ENCODE measurements around the gene TMPRSS13.

The TMPRSS13 gene

DNA sequence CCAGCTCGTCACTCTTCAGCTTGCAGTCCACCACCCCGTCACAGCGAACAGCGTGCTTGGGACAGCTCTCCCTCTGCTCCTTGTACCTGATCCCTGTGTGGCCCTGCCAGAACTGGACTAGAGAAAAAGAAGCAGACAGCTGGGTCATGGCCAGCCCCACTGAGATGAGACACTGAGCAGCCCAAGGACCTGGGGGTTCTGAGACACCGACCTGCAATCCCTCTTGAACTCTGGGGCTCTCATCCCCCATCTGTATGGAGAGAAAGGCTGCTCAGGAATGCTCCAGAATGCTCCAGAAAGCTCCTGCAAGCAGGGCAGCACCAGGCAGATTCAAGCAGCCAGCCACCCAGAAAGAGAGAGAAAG, 14.8 kb downstream of the TMPRSS13 start:
- DNase-seq (ENCODE audit: low read depth in 3 of 3) = no peak

DNA sequence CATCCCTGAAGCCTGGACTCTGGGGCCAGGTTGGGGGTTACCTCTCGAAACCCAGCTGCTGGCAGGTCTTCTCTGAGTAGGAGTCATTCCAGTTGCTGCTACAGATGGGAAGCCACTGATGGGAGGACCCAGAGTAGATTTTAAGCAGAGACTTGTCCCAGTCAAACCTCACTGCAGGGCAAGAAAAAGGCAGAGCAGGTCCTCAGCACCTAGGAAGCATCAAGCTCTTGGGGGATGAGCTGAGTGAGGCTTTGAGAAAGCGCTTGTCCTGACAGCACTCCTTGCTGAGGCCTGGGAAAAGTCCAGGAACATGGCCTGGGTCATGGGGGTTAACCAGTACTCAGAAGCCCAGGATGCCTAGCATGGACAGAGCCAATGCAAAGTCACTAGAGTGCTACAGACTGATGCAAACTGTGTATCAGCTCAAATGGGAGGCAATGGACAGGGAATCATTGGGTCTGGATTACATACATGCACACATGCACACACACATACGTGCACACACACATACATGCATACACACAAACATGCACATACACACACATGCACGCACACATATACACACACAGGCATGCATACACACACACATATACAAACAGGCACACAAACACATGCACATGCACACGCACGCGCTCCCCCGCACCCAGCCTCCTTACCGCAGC, 15.3 kb downstream of the TMPRSS13 start:
- DNase-seq (ENCODE audit: low read depth in 3 of 3) = no peak

DNA sequence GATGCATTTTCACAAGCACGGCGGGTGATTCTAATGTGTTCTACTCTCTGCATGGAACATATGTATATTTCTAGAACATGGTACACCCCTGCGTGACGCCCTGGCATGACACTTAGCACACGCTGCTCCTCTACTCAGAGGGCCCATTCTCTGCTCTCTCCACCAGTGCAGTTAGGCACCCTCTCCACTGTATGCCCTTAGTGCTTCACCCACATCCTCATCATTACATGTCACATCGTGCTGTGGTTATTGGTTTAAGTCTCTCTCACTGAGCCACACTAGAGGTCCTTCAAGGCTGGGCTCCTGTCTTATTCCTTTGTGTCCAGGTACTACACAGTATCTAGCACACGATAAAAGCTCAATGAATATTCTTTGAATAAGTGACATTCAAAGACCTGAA, 16.7 kb downstream of the TMPRSS13 start:
- DNase-seq (ENCODE audit: low read depth in 3 of 3) = no peak

DNA sequence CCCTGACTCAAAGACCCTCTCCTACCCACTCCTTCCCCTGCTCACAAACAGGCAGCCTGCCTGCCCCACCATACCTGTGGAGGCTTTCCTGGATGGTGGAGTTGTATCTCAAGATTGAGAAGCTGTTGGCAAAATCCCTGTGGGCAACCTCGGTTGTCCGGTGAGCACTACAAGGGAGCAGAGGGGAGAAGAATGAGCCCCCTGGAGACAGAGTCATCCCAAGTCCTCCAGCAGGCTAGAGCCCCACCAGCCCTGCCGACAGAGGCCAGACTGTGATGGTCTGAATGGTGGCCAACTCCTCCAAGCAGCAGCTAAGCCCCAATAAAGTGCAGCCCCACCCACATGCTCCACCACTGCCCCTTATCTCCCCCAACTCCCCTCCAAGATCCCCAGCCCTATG, 17.5 kb downstream of the TMPRSS13 start:
- no peak for DNase-seq (ENCODE audit: low read depth in 3 of 3)

DNA sequence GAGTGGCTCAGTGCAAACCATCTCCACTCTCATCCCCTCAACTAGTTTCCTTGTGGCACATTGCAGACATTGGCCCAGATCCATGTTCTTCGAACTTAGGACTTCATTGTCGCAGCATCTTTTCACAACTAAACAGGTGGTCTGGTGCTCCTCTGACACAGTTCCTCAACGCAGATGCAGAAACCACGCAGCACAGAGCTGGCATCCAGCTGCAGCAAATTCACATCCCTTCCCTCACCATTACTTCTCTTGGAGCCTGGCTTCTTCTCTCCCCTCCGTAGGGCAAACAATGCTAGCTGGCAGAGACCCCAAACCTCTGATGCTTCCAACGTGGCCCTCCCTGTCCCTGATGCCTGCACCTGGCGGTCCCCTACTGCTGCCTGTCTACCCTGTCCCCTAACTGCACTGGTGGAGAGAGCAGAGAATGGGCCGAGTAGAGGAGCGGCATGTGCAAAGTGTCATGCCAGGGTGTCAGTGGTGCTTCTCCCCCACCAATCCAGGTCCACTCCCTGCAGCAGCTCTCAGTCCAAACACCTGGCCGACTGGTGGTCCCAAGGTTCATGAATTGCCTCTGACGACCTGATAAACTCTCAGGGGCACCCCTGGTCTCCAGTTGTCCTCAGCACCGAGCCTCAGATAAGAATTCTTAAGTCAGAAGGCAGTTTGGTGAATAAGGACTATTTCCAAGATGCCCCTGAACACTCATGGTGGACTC, 18.1 kb downstream of the TMPRSS13 start:
- no peak for DNase-seq (ENCODE audit: low read depth in 3 of 3)

DNA sequence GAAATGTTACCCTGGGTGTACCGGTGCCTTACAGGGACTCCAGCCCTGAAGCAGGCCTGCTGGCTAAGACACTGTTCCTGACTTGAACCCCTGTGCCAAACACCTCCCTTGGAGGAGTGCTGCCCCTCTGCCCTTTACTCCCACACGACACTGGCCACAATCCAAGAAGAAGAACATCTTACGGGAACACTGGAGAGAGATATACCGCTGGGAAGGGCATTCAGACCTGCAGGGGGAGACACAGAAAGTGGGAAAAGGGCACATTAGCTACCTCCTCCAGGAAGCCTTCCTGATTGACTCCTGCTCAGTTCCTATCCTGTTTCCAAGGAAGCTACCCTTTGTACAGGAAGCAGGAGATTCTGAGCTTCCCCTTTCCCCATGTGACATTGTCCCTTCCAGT, 18.7 kb downstream of the TMPRSS13 start:
- no peak for DNase-seq (ENCODE audit: low read depth in 3 of 3)

DNA sequence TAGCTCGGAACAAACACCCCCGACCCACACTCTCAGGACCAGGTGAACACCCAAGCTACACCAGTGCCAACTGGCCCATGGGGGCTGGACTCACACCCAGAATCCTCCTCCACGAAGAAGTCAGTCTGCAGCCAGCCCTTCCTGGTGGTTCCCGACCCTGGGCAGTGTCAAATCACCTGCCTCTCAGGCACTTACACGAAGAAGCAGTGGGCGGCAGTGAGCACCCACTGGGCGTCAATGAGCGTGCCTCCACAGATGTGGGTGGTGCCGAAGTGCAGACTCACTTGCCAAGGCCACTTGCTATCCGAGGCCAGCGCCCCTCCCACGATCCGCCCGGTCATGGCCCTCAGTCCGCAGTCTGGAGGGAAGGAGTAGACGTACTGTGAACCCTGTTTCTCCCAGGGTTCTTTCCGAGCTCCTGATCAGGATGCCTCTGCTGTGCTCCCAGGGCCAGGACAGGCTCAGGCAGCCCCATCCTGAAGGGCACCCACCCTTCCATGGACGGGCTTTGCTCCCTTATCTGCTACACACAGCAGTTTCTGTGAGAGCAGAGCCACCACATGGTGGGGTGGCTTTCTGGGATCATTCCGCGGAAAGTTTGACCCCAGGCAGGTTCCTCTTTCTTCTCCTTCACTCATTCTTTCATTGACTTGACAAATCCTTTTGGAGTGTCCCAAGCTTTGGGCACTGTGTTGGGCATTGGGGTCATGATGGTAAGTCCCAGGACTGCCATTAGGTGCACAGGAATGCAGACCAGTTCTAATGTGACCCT, 19.4 kb downstream of the TMPRSS13 start:
- DNase-seq (ENCODE audit: low read depth in 3 of 3) = no peak

DNA sequence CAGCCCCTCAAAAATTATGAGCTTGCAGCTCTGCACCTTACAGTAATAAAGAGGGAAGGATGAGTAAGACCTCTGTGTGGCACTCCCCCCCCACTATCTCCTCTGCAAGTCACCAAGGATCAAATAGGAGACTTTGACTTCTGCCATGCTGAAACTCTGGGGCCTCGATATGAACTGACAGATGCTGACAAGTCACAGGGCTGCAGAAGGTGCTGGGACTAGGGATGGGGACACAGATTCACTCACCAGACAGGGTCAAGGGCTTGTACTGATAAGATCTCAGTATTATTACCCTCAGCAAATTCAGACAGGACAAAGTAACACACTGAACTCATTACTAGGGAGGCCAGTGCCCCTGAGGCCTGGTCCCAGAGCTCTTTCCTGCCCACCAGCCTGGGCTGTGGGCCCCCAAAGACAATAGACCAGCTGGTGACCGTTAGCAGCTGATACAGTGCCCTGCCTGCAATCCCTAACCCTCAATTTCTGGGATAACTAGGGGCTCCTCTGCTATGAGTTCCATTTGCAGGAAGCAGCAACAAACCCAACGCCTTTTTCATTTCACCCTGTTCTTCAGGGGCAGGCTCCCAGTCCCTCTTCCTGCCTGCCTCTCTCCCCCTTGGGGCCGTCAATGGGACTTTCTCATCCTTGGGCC, 20.1 kb downstream of the TMPRSS13 start:
- DNase-seq (ENCODE audit: low read depth in 3 of 3) = no peak

DNA sequence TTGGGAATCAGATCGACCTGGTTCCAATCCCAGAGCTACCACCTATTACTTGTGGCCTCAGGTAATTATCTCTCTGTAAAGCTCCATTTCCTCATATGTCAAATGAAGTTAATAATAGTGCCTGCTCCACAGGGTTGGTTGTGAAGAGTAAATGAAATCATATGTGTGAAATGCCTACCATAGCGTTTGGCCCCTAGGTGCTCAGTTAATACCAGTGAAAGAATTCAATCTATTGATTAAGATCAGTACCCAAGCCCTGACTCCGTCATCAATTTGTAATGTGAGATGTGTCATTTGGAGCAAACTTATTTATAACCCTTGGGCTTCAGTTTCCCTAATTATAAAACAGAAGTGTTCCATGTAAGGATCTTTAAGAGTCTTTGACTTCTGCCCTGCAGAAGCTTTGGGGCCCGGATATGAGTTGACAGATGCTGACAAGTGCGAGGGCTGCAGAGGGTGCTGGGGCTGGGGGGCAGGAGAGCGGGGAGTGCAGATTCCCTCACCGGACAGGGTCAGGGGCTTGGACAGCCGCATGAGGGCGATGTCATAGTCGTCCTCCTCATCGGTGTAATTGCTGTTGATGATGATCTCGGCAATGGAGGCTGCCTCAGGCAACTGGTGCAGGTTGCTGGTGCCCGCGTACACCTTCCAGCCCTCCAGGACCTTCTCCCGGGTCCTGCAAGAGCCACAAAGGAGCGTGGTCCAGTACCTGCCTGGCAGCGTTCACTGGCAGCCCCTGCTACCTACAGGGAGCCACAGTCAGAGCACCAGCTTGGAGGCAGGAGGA, 20.9 kb downstream of the TMPRSS13 start:
- no peak for DNase-seq (ENCODE audit: low read depth in 3 of 3)

DNA sequence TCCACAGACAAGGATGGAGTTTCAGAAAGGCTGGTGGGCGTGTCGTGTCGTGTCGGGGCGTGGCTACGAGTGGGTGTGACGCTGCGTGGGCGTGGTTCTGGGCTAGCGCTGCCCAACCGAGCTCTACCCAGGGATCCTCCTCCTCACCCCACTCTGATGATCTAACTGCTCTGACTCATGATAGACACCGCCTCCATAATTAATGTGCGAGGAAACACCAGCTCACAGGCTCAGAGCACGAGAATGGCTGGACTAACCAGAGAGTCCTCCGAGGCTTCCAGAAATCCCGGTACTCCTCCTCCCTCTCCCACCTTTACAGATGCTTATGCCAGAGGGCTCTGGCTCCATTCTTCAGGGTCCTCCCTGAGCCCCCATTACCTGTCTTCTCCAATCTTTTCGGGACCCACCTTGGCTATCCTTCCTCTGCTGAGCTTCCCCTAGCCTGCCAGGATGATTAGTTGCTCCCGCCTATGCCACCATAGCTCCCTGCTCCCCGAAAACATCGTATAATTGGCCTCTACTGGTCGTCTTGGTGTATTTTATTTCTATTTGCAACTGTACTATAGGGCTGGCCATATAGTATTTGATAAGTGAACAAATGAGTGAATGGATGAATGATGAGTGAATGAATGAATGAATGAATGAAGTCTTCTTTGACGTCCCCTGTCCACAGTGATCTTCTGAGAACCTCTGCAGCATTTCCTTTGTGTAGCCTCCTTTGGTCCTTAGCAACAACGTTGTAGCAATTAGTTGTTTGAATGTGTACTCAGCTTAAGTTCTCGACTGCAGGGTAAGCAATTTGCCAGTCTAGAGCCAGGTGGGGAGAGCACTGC, 21.7 kb downstream of the TMPRSS13 start:
- DNase-seq (ENCODE audit: low read depth in 3 of 3) = peak; percentile 42 to 69 (median 67)

DNA sequence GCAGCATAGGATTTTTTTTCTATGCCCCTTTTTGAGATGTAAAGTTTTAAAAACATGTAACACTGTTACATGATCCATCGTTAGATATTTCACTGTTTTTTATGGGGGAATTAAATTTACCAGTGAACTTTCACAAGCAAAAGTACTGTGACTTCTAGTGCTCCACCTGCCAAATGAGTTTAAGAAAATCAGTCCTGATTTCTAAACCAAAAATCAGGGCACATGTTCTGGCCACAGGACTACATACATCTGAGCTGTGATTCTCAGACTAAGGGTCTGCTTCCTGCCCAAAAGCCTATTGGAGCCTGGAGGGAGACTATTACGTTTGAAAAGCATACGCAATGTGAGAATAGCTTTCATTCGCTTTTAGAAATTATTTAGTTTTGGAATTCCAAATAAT, 22.5 kb downstream of the TMPRSS13 start:
- no peak for DNase-seq (ENCODE audit: low read depth in 3 of 3)

DNA sequence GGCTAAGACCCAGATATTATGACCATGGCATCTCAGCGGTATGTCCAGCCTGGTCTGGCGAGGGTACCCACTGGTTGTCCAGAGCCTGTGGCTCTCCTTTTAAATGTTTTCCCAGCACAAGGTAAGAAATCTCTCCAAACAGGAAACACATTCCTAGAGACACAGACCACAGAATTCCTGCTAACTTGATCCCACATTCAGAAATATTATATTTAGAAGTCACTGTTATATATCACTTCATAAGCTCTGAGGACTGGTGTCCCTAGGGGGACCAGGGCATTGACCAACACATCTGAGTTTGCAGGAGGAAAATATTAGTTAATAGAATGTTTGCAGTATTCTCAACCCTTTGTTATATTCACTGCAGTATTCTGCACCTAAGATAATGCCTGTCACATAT, 23.1 kb downstream of the TMPRSS13 start:
- no peak for DNase-seq (ENCODE audit: low read depth in 3 of 3)

DNA sequence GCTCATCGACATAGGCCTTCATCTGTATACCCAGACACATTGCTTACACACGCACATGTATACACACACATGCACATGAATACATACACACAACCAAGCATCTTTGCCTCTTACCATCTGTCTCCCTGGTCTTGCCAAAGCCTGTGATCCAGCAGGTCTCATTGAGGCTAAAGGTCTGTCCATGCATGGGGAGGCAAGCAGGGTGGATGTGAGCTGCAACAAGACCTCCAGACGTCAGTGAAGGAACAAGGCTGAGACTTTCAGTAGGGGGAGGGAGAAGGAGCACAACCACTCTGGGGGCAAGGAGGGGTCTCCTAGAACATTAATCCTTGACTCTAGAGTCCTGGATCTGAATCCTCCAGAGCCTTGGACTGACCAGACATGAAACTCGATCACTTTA, 23.7 kb downstream of the TMPRSS13 start:
- no peak for DNase-seq (ENCODE audit: low read depth in 3 of 3)

DNA sequence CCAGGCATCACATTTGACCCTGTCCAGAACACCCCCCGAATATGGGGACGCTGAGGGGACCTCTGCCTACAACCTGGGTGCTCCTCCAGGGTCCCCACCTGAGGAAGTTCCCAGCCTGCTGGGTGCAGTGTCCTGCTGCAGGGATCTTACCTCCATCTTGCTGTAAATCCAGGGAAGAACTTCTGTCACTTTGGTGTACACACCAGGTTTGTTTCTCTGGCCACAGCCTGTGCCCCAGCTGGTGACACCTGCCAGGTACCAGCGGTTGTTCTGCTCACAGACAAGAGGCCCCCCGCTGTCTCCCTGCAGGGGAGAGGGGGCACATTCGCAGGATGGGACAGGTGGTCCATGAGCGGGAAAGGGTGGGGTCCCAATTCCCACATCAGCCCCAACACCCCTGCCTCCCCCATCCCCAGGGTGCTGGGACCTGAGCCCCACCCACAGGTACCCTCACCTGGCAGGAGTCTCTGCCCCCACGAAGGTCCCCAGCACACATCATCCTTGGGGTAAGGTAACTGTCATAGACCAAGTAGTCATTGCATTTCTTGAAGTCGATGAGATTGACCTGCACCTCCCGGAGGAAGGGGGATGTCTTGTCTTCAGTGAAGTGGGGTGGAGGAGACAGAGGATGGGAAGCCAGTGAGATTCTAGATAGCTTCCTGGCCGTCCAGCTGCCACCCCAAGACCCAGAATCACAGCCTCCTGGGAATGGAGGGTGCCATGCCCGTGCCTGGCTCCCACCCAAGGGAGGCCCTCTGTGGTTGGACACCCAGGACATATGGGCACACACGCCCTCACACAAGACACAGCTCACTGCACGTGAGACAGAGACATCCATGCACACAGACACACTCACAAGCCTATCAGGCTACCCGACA, 25.5 kb downstream of the TMPRSS13 start:
- no peak for DNase-seq (ENCODE audit: low read depth in 3 of 3)

DNA sequence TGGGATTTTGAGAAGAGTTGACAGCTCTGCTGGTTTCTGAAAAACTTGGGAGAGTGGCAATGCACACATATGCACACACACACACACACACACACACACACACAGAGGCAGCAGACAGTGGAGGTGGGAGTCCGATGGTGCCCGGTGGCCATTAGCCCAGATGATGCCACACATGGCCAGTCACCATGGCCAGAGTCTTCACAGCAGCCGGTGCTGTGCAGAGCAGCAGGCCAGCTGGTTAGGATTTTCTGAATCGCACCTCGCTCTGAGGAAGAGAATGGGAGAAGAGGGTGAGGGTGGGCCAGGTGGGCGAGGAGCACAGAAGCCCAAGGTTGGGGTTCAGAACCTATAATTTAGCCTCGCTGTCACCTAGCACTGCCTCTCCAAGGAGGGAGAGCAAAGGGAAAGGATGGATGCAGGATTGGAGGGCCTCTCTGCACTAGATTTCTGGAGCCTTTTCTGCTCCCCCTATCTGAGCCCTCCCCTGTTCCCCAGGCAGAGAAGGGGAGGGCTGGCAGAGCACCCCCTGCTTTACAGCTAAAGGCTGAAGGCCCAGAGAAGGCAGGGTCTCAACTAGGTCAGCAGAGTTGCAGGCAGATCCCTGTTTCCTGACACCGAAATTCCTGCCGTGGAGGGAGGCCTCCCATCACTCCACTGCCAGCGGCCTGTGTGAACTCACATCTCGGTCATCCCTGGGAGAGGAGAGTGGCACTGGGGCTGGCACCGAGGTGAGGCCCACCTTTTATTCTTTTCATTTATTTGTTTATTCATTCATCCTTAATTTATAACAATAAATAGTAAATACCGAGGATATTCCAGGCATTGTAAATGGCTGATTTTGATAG, 27.0 kb downstream of the TMPRSS13 start:
- DNase-seq (ENCODE audit: low read depth in 3 of 3) = no peak

DNA sequence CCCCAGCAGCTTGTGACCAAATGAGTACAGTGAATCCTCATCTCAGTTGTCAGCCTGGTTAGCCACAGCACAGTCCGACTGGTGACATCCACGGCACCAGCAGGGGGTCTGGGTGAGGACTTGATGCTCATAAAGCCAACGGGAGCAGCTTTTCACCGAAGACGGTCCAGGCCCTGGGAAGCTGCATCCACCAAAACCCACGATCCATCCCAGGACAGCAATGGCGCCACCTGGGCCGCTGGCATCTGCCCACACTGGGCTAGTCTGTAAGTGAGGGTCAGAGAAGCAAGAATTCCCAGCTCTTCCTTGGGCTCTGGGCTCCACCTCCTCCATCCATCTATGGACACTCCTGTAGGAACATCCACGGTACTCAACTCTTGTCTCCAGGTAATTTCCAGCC, 27.6 kb downstream of the TMPRSS13 start:
- no peak for DNase-seq (ENCODE audit: low read depth in 3 of 3)

DNA sequence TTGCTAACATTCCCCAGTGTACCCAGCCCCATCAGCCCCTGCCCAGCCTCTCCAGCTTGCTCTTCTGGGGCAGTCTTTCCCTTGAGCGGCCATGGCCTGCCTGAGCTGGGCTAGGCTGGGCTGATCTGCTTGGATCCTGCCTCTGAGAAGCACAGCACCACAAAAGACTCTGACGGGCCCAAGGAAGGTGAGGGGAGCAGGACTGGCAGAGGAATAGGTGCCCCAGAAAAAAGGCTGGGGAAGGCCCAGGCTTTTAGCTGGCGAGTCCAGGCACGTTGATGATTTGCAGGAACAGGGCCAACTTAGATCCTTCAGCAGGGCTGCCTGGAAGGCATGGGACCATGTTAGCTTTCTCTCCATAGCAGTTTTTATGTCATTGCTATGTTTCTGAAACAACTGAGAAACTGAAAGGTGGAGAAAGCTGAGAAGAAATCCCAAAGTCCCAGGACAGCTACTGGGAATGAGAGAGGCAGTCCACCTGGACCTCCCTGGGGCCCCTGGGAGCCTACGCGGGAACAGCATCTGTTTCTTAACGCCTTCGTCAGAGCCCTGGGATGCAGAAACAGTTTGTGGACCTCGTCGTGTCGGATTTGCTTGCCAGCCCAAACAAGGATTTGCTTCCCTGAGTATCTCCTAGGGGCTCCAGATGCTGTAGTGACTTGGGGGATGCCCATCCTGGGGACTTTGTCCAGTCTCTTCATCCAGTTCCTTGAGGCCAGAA, 28.3 kb downstream of the TMPRSS13 start:
- no peak for DNase-seq (ENCODE audit: low read depth in 3 of 3)

DNA sequence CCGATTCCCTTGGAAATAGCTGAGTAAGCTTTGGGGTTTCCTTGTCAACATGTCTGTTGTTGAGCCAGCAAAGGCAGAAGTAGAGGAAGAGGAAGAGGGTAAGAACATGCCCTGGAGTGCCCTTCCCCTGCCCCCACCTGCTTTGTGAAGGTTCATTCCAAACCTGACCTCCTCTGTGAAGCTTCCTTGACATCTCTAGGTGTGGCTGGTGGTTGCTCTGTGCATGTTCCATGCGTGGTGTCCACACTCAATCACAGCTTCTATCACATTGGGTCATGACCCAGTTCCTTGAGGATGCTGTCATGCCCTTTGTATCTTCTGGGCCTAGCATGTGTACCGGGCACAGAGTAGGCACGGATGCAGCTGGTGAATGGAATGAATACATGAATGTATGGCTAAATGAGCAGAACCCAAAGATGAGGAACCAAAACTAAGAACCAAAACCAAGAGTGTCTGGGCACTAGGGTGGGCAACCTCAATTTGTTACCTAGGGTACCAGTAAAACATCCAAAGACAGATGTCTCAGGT, 29.0 kb downstream of the TMPRSS13 start:
- DNase-seq (ENCODE audit: low read depth in 3 of 3) = no peak

Measured in stimulated activated CD4-positive, alpha-beta T cell treated with anti-CD3 and anti-CD28 coated beads, TNF-alpha, amount 100 ng/mL, for 48 hours (primary cell).